HCT116 (cell line): ENCODE measurements around the gene MAP10. TPM values are rescaled to one million over a fixed set of nuclear protein-coding genes. Genes with fewer than 3 reads are reported as not detected.

Source experiments
- ATAC-seq: fragments of 200-7000 bp; cut with Tn5 transposase; 2 replicates; pipeline ENCODE4 v1.9.1; 2020; ENCODE audit warnings: mild to moderate bottlenecking, moderate library complexity
- BruUV-seq: library from RNA; stranded (reverse); fragments of 400-500 nt; replicated peaks from 2 replicates; lab custom pipeline; 2021; lab: Mats Ljungman, UMichigan
- CTCF ChIA-PET: fragments of 300-600 bp; sonication (Branson Sonifier 250); formaldehyde crosslinking; loops from one replicate; lab custom pipeline; 2021; ENCODE audit warnings: antibody characterized with exemption; lab: Charles Lee
- POLR2A ChIA-PET: fragments of 300-600, 350-600 bp; sonication (Branson Sonifier 250); formaldehyde crosslinking; loops from one replicate; lab custom pipeline; 2021; ENCODE audit warnings: antibody characterized with exemption; lab: Charles Lee
- RAD21 ChIA-PET, 2 experiments: fragments of 300-600 bp; sonication (Branson Sonifier 250); formaldehyde crosslinking; loops; one replicate each; lab custom pipeline; 2023; ENCODE audit warnings: low total read pairs in 2 of 2; ENCODE audit not compliant: uncharacterized antibody in 2 of 2, unreplicated experiment in 2 of 2, low non-redundant PET in 1 of 2; lab: Charles Lee
- DNase-seq: peaks from one replicate; pipeline ENCODE4 v3.0.0-alpha.2; 2010; ENCODE audit warnings: low read depth, low spot score
- H2AFZ ChIP-seq: fragments of 200-600 bp; shearing (Covaris generic), sonication (generic); 2 replicates; pipeline ENCODE4 v1.6.1; 2017; ENCODE audit warnings: low read depth, mixed run types, mixed read lengths, antibody characterized with exemption, low read length; ENCODE audit not compliant: poor library complexity, severe bottlenecking
- H3K27ac ChIP-seq: 2 replicates; pipeline ENCODE4 v1.5.1; 2012; ENCODE audit warnings: low read depth, low read length
- H3K27me3 ChIP-seq: fragments of 200-600 bp; sonication (generic); 2 replicates; pipeline ENCODE4 v1.6.1; 2016; ENCODE audit warnings: mixed run types, low read length, mixed read lengths; ENCODE audit not compliant: insufficient read depth
- H3K36me3 ChIP-seq, 2 experiments: fragments of 200-500 bp in 1 of 2; fragments of 200-600 bp in 1 of 2; sonication (Bioruptor generic) in 1 of 2; sonication (generic) in 1 of 2; 2 replicates each; pipeline versions ENCODE4 v1.5.1 to v1.6.1; 2014 to 2016; ENCODE audit warnings: low read length in 2 of 2, inconsistent platforms in 1 of 2, mixed read lengths in 1 of 2, mixed run types in 1 of 2; ENCODE audit not compliant: insufficient read depth in 2 of 2, control insufficient read depth in 1 of 2
- H3K4me1 ChIP-seq, 2 experiments: fragments of 200-600 bp in 1 of 2; sonication (generic) in 1 of 2; 2 replicates each; pipeline versions ENCODE4 v1.5.1 to v1.6.1; 2012 to 2017; ENCODE audit warnings: low read length in 2 of 2, inconsistent platforms in 1 of 2, mild to moderate bottlenecking in 1 of 2, mixed read lengths in 1 of 2, mixed run types in 1 of 2, moderate library complexity in 1 of 2; ENCODE audit not compliant: insufficient read depth in 2 of 2, control insufficient read depth in 1 of 2
- H3K4me2 ChIP-seq: fragments of 200-600 bp; sonication (generic); 2 replicates; pipeline ENCODE4 v1.6.1; 2017; ENCODE audit warnings: mixed run types, low read length, mixed read lengths
- H3K4me3 ChIP-seq, 2 experiments: fragments of 200-600 bp in 1 of 2; sonication (generic) in 1 of 2; replicated peaks in 1 of 2; 2 replicates each; pipeline ENCODE4 v1.5.1; 2011 to 2016; ENCODE audit warnings: low read length in 2 of 2, control low read depth in 1 of 2, low read depth in 1 of 2, mild to moderate bottlenecking in 1 of 2, mixed read lengths in 1 of 2, mixed run types in 1 of 2
- H3K79me2 ChIP-seq: fragments of 200-600 bp; sonication (generic); 2 replicates; pipeline ENCODE4 v1.6.1; 2017; ENCODE audit warnings: mild to moderate bottlenecking, mixed run types, low read length, moderate library complexity, mixed read lengths; ENCODE audit not compliant: insufficient read depth
- H3K9ac ChIP-seq: fragments of 200-600 bp; sonication (generic); 2 replicates; pipeline ENCODE4 v1.6.1; 2016; ENCODE audit warnings: low read length, mixed read lengths
- H3K9me2 ChIP-seq: fragments of 200-600 bp; sonication (generic), shearing (Covaris generic); 2 replicates; pipeline ENCODE4 v1.6.1; 2017; ENCODE audit warnings: mixed run types, mild to moderate bottlenecking, moderate library complexity; ENCODE audit not compliant: insufficient read depth
- H3K9me3 ChIP-seq, 2 experiments: fragments of 200-500 bp in 1 of 2; fragments of 200-600 bp in 1 of 2; sonication (Bioruptor generic) in 1 of 2; sonication (generic) in 1 of 2; 2 replicates each; pipeline ENCODE4 v1.6.1; 2014 to 2017; ENCODE audit warnings: low read length in 2 of 2, mixed read lengths in 2 of 2, inconsistent platforms in 1 of 2, low read depth in 1 of 2, mild to moderate bottlenecking in 1 of 2, mixed run types in 1 of 2, moderate library complexity in 1 of 2; ENCODE audit not compliant: control insufficient read depth in 1 of 2, insufficient read depth in 1 of 2
- H4K20me1 ChIP-seq: fragments of 200-600 bp; sonication (generic), shearing (Covaris generic); 2 replicates; pipeline ENCODE4 v1.6.1; 2017; ENCODE audit warnings: mixed run types, mild to moderate bottlenecking, moderate library complexity; ENCODE audit not compliant: insufficient read depth
- EGR1 ChIP-seq: IDR thresholded peaks from 2 replicates; pipeline ENCODE4 v1.6.1; 2012; ENCODE audit warnings: low read depth
- JUND ChIP-seq: IDR thresholded peaks from 2 replicates; pipeline ENCODE4 v1.6.1; 2012
- MAX ChIP-seq: IDR thresholded peaks from 2 replicates; pipeline ENCODE4 v1.6.1; 2012
- POLR2A ChIP-seq: IDR thresholded peaks from 2 replicates; pipeline ENCODE4 v1.7.0; 2011; ENCODE audit warnings: borderline replicate concordance; ENCODE audit not compliant: insufficient read depth, insufficient read length; ENCODE audit errors: extremely low read depth
- TCF7L2 ChIP-seq: IDR thresholded peaks from 2 replicates; pipeline ENCODE4 v1.7.0; 2011; ENCODE audit warnings: borderline replicate concordance, inconsistent platforms; ENCODE audit not compliant: insufficient read depth, insufficient read length; ENCODE audit errors: extremely low read depth
- intact Hi-C: fragments of 100-400 bp; cut with micrococcal nuclease; formaldehyde crosslinking; loops from 2 replicates; pipeline ENCODE4 v1.10.0; 2022
- total RNA-seq: library from RNA; stranded (reverse); gene quantifications from one replicate; pipeline ENCODE4 v1.2.1, GENCODE V29; 2021; ENCODE audit not compliant: unreplicated experiment
- TF ChIP-seq, protein P1 (sequence below), 3 experiments: fragments of 200-600 bp in 1 of 3; sonication (generic) in 1 of 3; IDR thresholded peaks in 2 of 3; conservative IDR thresholded peaks in 1 of 3; 2 replicates each; pipeline ENCODE4 v1.5.1; 2012 to 2017; ENCODE audit warnings: low read depth in 2 of 3, low read length in 2 of 3, antibody characterized with exemption in 1 of 3, borderline replicate concordance in 1 of 3, control low read depth in 1 of 3, mild to moderate bottlenecking in 1 of 3, mixed read lengths in 1 of 3, mixed run types in 1 of 3, moderate library complexity in 1 of 3; ENCODE audit not compliant: insufficient read depth in 1 of 3

Gene MAP10
- total RNA-seq, 1 experiment from 2014 or later, result not detected

- H3K36me3 ChIP-seq, result no peaks in the 10 kb centered on the region
- no peaks in the 10 kb centered on the region for H4K20me1 ChIP-seq
- H3K4me3 ChIP-seq, result no peak overlapping the region
- CTCF ChIA-PET, result no interaction called here
- intact Hi-C loops, result no loop called here
- POLR2A ChIA-PET, result no interaction called here
- H3K9ac ChIP-seq, result no peak overlapping the region
- no peak overlapping the region for H3K4me2 ChIP-seq
- no peaks in the 10 kb centered on the region for H3K4me1 ChIP-seq
- no TSS peak for BruUV-seq
- DNase-seq (no peak), ATAC-seq (no peak)
- RAD21 ChIA-PET, result no interaction called here
- no peak overlapping the region for H3K27ac ChIP-seq
- H2AFZ ChIP-seq, result no peak overlapping the region
- H3K9me3 ChIP-seq, result no peaks in the 10 kb centered on the region
- H3K79me2 ChIP-seq, result no peaks in the 10 kb centered on the region
- H3K9me2 ChIP-seq, result no peaks in the 10 kb centered on the region
- TF ChIP-seq, protein P1, sequence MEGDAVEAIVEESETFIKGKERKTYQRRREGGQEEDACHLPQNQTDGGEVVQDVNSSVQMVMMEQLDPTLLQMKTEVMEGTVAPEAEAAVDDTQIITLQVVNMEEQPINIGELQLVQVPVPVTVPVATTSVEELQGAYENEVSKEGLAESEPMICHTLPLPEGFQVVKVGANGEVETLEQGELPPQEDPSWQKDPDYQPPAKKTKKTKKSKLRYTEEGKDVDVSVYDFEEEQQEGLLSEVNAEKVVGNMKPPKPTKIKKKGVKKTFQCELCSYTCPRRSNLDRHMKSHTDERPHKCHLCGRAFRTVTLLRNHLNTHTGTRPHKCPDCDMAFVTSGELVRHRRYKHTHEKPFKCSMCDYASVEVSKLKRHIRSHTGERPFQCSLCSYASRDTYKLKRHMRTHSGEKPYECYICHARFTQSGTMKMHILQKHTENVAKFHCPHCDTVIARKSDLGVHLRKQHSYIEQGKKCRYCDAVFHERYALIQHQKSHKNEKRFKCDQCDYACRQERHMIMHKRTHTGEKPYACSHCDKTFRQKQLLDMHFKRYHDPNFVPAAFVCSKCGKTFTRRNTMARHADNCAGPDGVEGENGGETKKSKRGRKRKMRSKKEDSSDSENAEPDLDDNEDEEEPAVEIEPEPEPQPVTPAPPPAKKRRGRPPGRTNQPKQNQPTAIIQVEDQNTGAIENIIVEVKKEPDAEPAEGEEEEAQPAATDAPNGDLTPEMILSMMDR (IDR thresholded peaks at IDR 0.05 in 2 of 3, conservative IDR thresholded peaks at IDR 0.05 in 1 of 3; ENCODE audit: borderline replicate concordance in 1 of 3, insufficient read depth in 1 of 3, low read depth in 2 of 3, low read length in 2 of 3), result no peak
- TF ChIP-seq POLR2A, result no peak
- TF ChIP-seq EGR1, result no peak
- TF ChIP-seq MAX, result no peak
- TF ChIP-seq JUND, result no peak
- TF ChIP-seq TCF7L2, result no peak
- H3K27me3 ChIP-seq, result no peaks in the 10 kb centered on the region
These were observed 7.9 kb downstream of the MAP10 start for GRCh38 chr1:232813097-232813496.

DNA sequence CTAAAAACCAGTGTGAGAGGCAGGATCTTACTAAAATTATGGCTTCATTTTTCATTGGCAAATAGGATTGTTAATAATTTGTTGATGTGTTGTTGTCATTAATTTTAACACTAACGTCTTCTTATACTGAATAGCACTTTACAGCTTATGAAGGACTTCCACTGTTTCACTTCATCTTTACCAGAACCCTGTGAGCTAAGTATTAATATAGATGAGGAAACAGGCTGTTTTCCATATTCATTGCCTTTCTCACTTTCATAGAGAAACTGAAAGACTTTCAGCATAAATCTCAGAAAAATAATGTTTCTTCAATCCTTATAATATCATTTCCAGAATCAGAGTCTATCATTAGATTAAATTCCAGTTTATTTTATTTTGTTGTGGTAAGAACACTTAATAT lies 8.5 kb downstream of the MAP10 start:
- H3K4me3 ChIP-seq, result no peak overlapping the region

More for the DNA sequence above, 8.5 kb downstream of the MAP10 start:
- H3K79me2 ChIP-seq, result no peaks in the 10 kb centered on the region
- no peak overlapping the region for H3K4me2 ChIP-seq
- DNase-seq (no peak), ATAC-seq (no peak)
- no peak overlapping the region for H2AFZ ChIP-seq
- H3K27ac ChIP-seq, result no peak overlapping the region
- no TSS peak for BruUV-seq
- H3K4me1 ChIP-seq, result no peaks in the 10 kb centered on the region
- H3K9ac ChIP-seq, result no peak overlapping the region
- ChIA-PET RAD21 (no interaction called here), CTCF (no interaction called here)
- no peak for TF ChIP-seq POLR2A
- TF ChIP-seq, all 23 proteins: peak for 0
- intact Hi-C loops, result no loop called here
- Histone ChIP-seq H4K20me1 (no peaks in the 10 kb centered on the region), H3K27me3 (no peaks in the 10 kb centered on the region), H3K36me3 (no peaks in the 10 kb centered on the region), H3K9me2 (no peaks in the 10 kb centered on the region), H3K9me3 (no peaks in the 10 kb centered on the region)
- POLR2A ChIA-PET, result no interaction called here
